GM12875 (cell line): ENCODE measurements around the gene NUDCD3.
"Not testable (repeated sequence)": the region's sequence is repeated elsewhere in the genome, so short reads cannot be mapped to it uniquely, and the experiment has no call there.

Source experiments
- H3K4me3 ChIP-seq: one replicate; pipeline ENCODE4 v1.5.1; 2011; ENCODE audit warnings: low read depth, low read length, control low read depth
- CTCF ChIP-seq: IDR thresholded peaks from 2 replicates; pipeline ENCODE4 v1.5.1; 2011; ENCODE audit warnings: low read depth, mild to moderate bottlenecking, control low read depth, inconsistent platforms, low read length, moderate library complexity, borderline replicate concordance; ENCODE audit not compliant: insufficient read depth

The NUDCD3 gene

GRCh38 chr7:44433255-44434022 lies 57.0 kb downstream of the NUDCD3 start:
- H3K4me3 ChIP-seq = no peak overlapping the region
- no peak for TF ChIP-seq CTCF

- no peak overlapping the region for H3K4me3 ChIP-seq
- TF ChIP-seq CTCF = no peak
These were observed 58.0 kb downstream of the NUDCD3 start for GRCh38 chr7:44432381-44432977.

GRCh38 chr7:44431091-44431608 lies 59.3 kb downstream of the NUDCD3 start:
- peak; percentile 59 for TF ChIP-seq CTCF
- H3K4me3 ChIP-seq = no peak overlapping the region

- no peak for TF ChIP-seq CTCF
- H3K4me3 ChIP-seq = no peak overlapping the region
These were observed 60.4 kb downstream of the NUDCD3 start for GRCh38 chr7:44430054-44430453.

GRCh38 chr7:44424762-44425161 lies 65.7 kb downstream of the NUDCD3 start:
- H3K4me3 ChIP-seq = not testable (repeated sequence)

GRCh38 chr7:44416941-44417340 lies 73.5 kb downstream of the NUDCD3 start:
- TF ChIP-seq CTCF = no peak
- no peak overlapping the region for H3K4me3 ChIP-seq

- H3K4me3 ChIP-seq = no peak overlapping the region
- TF ChIP-seq CTCF = no peak
These were observed 74.9 kb downstream of the NUDCD3 start for GRCh38 chr7:44415510-44415909.

- H3K4me3 ChIP-seq = no peak overlapping the region
- TF ChIP-seq CTCF = no peak
These were observed 75.4 kb downstream of the NUDCD3 start for GRCh38 chr7:44415047-44415446.
